Measurements from ENCODE around the gene ERFE. TPM values are rescaled to one million over a fixed set of nuclear protein-coding genes. Genes with fewer than 3 reads are reported as not detected.

ERFE gene
- total RNA-seq, 1 donor from 2014 or later: 1.2 TPM

DNA sequence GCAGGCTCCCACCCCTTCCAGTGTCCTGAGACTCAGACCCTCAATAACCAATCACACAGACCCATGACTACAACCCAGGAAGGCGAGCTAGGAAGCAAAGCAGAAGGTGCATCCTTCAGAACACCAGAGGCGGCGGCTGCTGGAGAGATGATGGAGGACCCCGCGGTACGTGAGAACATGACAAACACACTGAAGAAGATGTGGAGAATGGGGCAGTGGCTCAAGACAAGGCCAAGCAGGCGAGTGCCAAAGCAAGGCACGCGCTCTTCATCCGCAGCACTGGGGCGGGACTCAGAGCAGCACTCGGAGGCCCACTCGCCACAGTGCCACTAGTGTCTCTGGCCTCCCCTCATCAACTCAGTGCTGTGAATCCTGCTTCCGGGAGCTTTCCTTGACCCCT lies 13.7 kb downstream of the ERFE start:
- no peak overlapping the region for H3K4me3 Mint-ChIP-seq (ENCODE audit: unreplicated experiment)
- no peaks in the 10 kb centered on the region for H3K9me3 Mint-ChIP-seq (ENCODE audit: unreplicated experiment)
- peaks cover 30% of the 10 kb centered on the region for H3K4me1 Mint-ChIP-seq (ENCODE audit: unreplicated experiment)
- H3K36me3 Mint-ChIP-seq (ENCODE audit: unreplicated experiment): peaks cover 43% of the 10 kb centered on the region
- no peak for DNase-seq (ENCODE audit: extremely low spot score, unreplicated experiment)
- peak overlapping the region; percentile 69 for H3K27ac Mint-ChIP-seq (ENCODE audit: unreplicated experiment)
- TF ChIP-seq CTCF (IDR thresholded peaks at IDR 0.05): no peak
- H3K27me3 Mint-ChIP-seq (ENCODE audit: unreplicated experiment): no peaks in the 10 kb centered on the region

DNA sequence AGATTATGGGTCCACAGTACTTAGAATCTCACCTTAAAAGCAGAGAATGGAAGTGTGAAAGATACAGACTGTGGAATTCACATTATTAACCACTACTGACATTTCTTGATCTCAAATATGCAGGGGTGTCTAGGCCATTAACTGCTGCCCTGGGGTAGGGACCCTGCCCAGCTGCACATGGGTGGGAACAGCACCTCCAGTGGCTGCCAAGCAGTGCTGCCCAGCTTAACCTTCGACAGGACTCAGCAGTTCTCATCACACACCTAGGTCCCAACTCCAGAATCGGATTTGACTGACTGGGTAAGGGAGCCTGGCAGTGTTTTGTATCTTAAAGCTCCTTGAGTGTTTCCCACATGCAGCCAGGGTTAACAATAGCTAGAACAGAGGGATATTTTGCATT lies 14.9 kb downstream of the ERFE start:
- Mint-ChIP-seq H3K27ac (ENCODE audit: unreplicated experiment) (no peak overlapping the region), H3K9me3 (ENCODE audit: unreplicated experiment) (no peaks in the 10 kb centered on the region), H3K27me3 (ENCODE audit: unreplicated experiment) (no peaks in the 10 kb centered on the region), H3K4me3 (ENCODE audit: unreplicated experiment) (no peak overlapping the region), H3K36me3 (ENCODE audit: unreplicated experiment) (peaks cover 43% of the 10 kb centered on the region), H3K4me1 (ENCODE audit: unreplicated experiment) (peaks cover 28% of the 10 kb centered on the region)
- TF ChIP-seq CTCF (IDR thresholded peaks at IDR 0.05): no peak
- no peak for DNase-seq (ENCODE audit: extremely low spot score, unreplicated experiment)

GRCh38 chr2:238174291-238174690 lies 15.5 kb downstream of the ERFE start:
- Mint-ChIP-seq H3K27me3 (ENCODE audit: unreplicated experiment) (no peaks in the 10 kb centered on the region), H3K27ac (ENCODE audit: unreplicated experiment) (no peak overlapping the region)
- DNase-seq (ENCODE audit: extremely low spot score, unreplicated experiment): no peak

DNA sequence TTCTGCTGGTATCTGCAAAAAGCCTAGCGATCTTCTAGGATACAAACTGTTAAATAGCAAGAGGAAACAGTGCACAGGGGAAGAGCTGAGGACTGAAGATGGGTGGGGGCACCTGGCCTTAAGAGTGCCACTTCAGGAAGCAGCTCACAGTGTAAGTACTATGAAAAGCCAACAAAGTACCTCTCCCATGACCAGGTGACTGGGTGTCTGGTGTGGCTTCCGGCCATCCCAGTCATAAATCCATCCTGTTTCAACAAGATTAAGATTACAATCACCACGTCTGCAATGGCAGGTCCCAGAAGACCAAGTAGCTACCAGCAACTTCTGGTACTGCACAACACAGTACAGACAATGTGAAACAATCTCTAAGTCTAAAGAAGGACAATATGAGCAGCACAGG lies 15.9 kb downstream of the ERFE start:
- no peak for DNase-seq (ENCODE audit: extremely low spot score, unreplicated experiment)
- H3K36me3 Mint-ChIP-seq (ENCODE audit: unreplicated experiment): peaks cover 54% of the 10 kb centered on the region
- no peak overlapping the region for H3K27ac Mint-ChIP-seq (ENCODE audit: unreplicated experiment)
- no peaks in the 10 kb centered on the region for H3K9me3 Mint-ChIP-seq (ENCODE audit: unreplicated experiment)
- no peak overlapping the region for H3K4me3 Mint-ChIP-seq (ENCODE audit: unreplicated experiment)
- no peak for TF ChIP-seq CTCF (IDR thresholded peaks at IDR 0.05)
- peaks cover 18% of the 10 kb centered on the region for H3K4me1 Mint-ChIP-seq (ENCODE audit: unreplicated experiment)
- H3K27me3 Mint-ChIP-seq (ENCODE audit: unreplicated experiment): no peaks in the 10 kb centered on the region

More at GRCh38 chr2:238174291-238174690, 15.5 kb downstream of the ERFE start:
- no peak for TF ChIP-seq CTCF (IDR thresholded peaks at IDR 0.05)
- H3K36me3 Mint-ChIP-seq (ENCODE audit: unreplicated experiment): peaks cover 49% of the 10 kb centered on the region
- H3K4me3 Mint-ChIP-seq (ENCODE audit: unreplicated experiment): no peak overlapping the region
- H3K9me3 Mint-ChIP-seq (ENCODE audit: unreplicated experiment): no peaks in the 10 kb centered on the region
- peaks cover 22% of the 10 kb centered on the region for H3K4me1 Mint-ChIP-seq (ENCODE audit: unreplicated experiment)

- H3K9me3 Mint-ChIP-seq (ENCODE audit: unreplicated experiment): no peaks in the 10 kb centered on the region
- no peak overlapping the region for H3K4me3 Mint-ChIP-seq (ENCODE audit: unreplicated experiment)
- H3K27me3 Mint-ChIP-seq (ENCODE audit: unreplicated experiment): no peaks in the 10 kb centered on the region
- no peak for DNase-seq (ENCODE audit: extremely low spot score, unreplicated experiment)
- peaks cover 57% of the 10 kb centered on the region for H3K36me3 Mint-ChIP-seq (ENCODE audit: unreplicated experiment)
- peaks cover 3% of the 10 kb centered on the region for H3K4me1 Mint-ChIP-seq (ENCODE audit: unreplicated experiment)
- no peak overlapping the region for H3K27ac Mint-ChIP-seq (ENCODE audit: unreplicated experiment)
- no peak for TF ChIP-seq CTCF (IDR thresholded peaks at IDR 0.05)
Observed at GRCh38 chr2:238176613-238177012, 17.8 kb downstream of the ERFE start.

Measured in osteocyte (in vitro differentiated cells).